BJ (cell line): ENCODE measurements around the gene CACNA2D3. TPM values are rescaled to one million over a fixed set of nuclear protein-coding genes. Genes with fewer than 3 reads are reported as not detected.
"Not testable (repeated sequence)": the region's sequence is repeated elsewhere in the genome, so short reads cannot be mapped to it uniquely, and the experiment has no call there.

Experiments
- CTCF ChIA-PET: fragments of 350-600 bp; formaldehyde crosslinking; extraction: SDS; loops from one replicate; lab custom pipeline; 2021; ENCODE audit warnings: antibody characterized with exemption, inconsistent platforms; lab: Yijun Ruan, JAX
- POLR2A ChIA-PET: fragments of 300-600 bp; sonication (Branson Sonifier 250); formaldehyde crosslinking; extraction: SDS; loops from one replicate; lab custom pipeline; 2021; ENCODE audit warnings: antibody characterized with exemption; lab: Charles Lee
- DNase-seq: peaks from one replicate; pipeline ENCODE4 v3.0.0-alpha.2; 2011; ENCODE audit warnings: low read depth
- H3K27me3 ChIP-seq: 2 replicates; pipeline ENCODE4 v1.6.0; 2011; ENCODE audit warnings: low read length; ENCODE audit not compliant: control insufficient read depth, insufficient read depth
- H3K36me3 ChIP-seq: 2 replicates; pipeline ENCODE4 v1.5.1; 2011; ENCODE audit warnings: low read length; ENCODE audit not compliant: control insufficient read depth, insufficient read depth
- H3K4me3 ChIP-seq: 2 replicates; pipeline ENCODE4 v1.5.1; 2011; ENCODE audit warnings: low read depth, mild to moderate bottlenecking, control low read depth, low read length
- CTCF ChIP-seq: IDR thresholded peaks from 2 replicates; pipeline ENCODE4 v1.5.1; 2011; ENCODE audit warnings: low read depth, mild to moderate bottlenecking, control low read depth, inconsistent platforms, low read length, moderate library complexity; ENCODE audit not compliant: insufficient read depth
- polyA plus RNA-seq: library from polyadenylated mRNA; depleted of rRNA; stranded (reverse); fragments of >200 nt; gene quantifications from 2 replicates; pipeline ENCODE4 v1.2.3, GENCODE V29; 2011

The CACNA2D3 gene
- polyA plus RNA-seq, 1 experiment: 0.56 TPM

- Histone ChIP-seq H3K27me3 (no peaks in the 10 kb centered on the region), H3K36me3 (no peaks in the 10 kb centered on the region), H3K4me3 (no peak overlapping the region)
- DNase-seq: no peak
- no peak for TF ChIP-seq CTCF
- ChIA-PET POLR2A (no interaction called here), CTCF (no interaction called here)
Measured at GRCh38 chr3:54622678-54623077, 500.3 kb downstream of the CACNA2D3 start.

- no peak for TF ChIP-seq CTCF
Measured at GRCh38 chr3:54625805-54626787, 503.7 kb downstream of the CACNA2D3 start.

GRCh38 chr3:54628888-54629441, 506.6 kb downstream of the CACNA2D3 start:
- no peak for DNase-seq
- TF ChIP-seq CTCF: no peak
- H3K27me3 ChIP-seq: no peaks in the 10 kb centered on the region
- H3K4me3 ChIP-seq: no peak overlapping the region
- no peaks in the 10 kb centered on the region for H3K36me3 ChIP-seq
- POLR2A ChIA-PET: no interaction called here
- CTCF ChIA-PET: no interaction called here

More at GRCh38 chr3:54625805-54626787, 503.7 kb downstream of the CACNA2D3 start:
- H3K36me3 ChIP-seq: no peaks in the 10 kb centered on the region
- ChIA-PET POLR2A (no interaction called here), CTCF (no interaction called here)
- H3K27me3 ChIP-seq: no peaks in the 10 kb centered on the region
- no peak for DNase-seq
- H3K4me3 ChIP-seq: no peak overlapping the region

GRCh38 chr3:54630101-54630623, 507.8 kb downstream of the CACNA2D3 start:
- ChIA-PET CTCF (interaction anchor here (0.6 kb wide), 1 partner anchor 20 kb away, joined by 4 read pairs; no protein-coding TSS in a partner anchor), POLR2A (no interaction called here)
- no peak overlapping the region for H3K4me3 ChIP-seq
- H3K36me3 ChIP-seq: no peaks in the 10 kb centered on the region
- DNase-seq: no peak
- no peaks in the 10 kb centered on the region for H3K27me3 ChIP-seq
- no peak for TF ChIP-seq CTCF

GRCh38 chr3:54631001-54631400, 508.6 kb downstream of the CACNA2D3 start:
- CTCF ChIA-PET, POLR2A ChIA-PET, H3K36me3 ChIP-seq, DNase-seq, H3K4me3 ChIP-seq, H3K27me3 ChIP-seq: not testable (repeated sequence)
